Activated T-helper 1 cell treated with anti-CD3 and anti-CD28 coated beads, Interleukin-12 subunit alpha, Interleukin-12 subunit beta, Interleukin-2, Interleukin-4 antibody, amounts not matched to agents 30 ng/mL and 10 ng/mL and 1 ng/mL, durations not matched to agents 14 hours and 24 hours and 36 hours (primary cell): ENCODE data around the gene RERE. TPM values are rescaled to one million over a fixed set of nuclear protein-coding genes. Genes with fewer than 3 reads are reported as not detected.
"Not testable (repeated sequence)": the region's sequence is repeated elsewhere in the genome, so short reads cannot be mapped to it uniquely, and the experiment has no call there.

Experiments used
- DNase-seq: peaks from one replicate; pipeline ENCODE4 v3.0.0; 2021; ENCODE audit warnings: low spot score
- H3K27ac Mint-ChIP-seq: one replicate; pipeline ENCODE4 v1.8.0; 2021; ENCODE audit warnings: mild to moderate bottlenecking, mixed read lengths
- H3K27me3 Mint-ChIP-seq: one replicate; pipeline ENCODE4 v1.8.0; 2022; ENCODE audit warnings: mild to moderate bottlenecking, moderate library complexity, mixed read lengths; ENCODE audit not compliant: insufficient read depth
- H3K36me3 Mint-ChIP-seq: one replicate; pipeline ENCODE4 v1.8.0; 2021; ENCODE audit warnings: low read depth, mixed read lengths
- H3K4me1 Mint-ChIP-seq: one replicate; pipeline ENCODE4 v1.8.0; 2021; ENCODE audit warnings: low read depth, mixed read lengths
- H3K4me3 Mint-ChIP-seq: one replicate; pipeline ENCODE4 v1.8.0; 2021; ENCODE audit warnings: mild to moderate bottlenecking, moderate library complexity, mixed read lengths
- H3K9me3 Mint-ChIP-seq: one replicate; pipeline ENCODE4 v1.8.0; 2021; ENCODE audit warnings: mixed read lengths
- intact Hi-C: fragments of 100-400 bp; cut with micrococcal nuclease; formaldehyde crosslinking; loops from one replicate; pipeline ENCODE4 v1.15.1; 2024
- total RNA-seq: library from RNA; stranded (reverse); gene quantifications from 2 replicates; pipeline ENCODE4 v1.2.3, GENCODE V29; 2022

RERE gene
- total RNA-seq, 1 donor from 2014 or later, result 82.0 TPM

GRCh38 chr1:8619917-8620502, 197.4 kb downstream of the RERE start:
- DNase-seq, H3K27ac Mint-ChIP-seq, H3K27me3 Mint-ChIP-seq, H3K36me3 Mint-ChIP-seq, H3K9me3 Mint-ChIP-seq, intact Hi-C loops, H3K4me3 Mint-ChIP-seq: not testable (repeated sequence)
- peaks cover 35% of the 10 kb centered on the region for H3K4me1 Mint-ChIP-seq

- intact Hi-C loops, H3K4me3 Mint-ChIP-seq, H3K27ac Mint-ChIP-seq, DNase-seq, H3K36me3 Mint-ChIP-seq, H3K27me3 Mint-ChIP-seq, H3K9me3 Mint-ChIP-seq: not testable (repeated sequence)
- H3K4me1 Mint-ChIP-seq, result peaks cover 31% of the 10 kb centered on the region
Observed at GRCh38 chr1:8619419-8619818, 198.0 kb downstream of the RERE start.

GRCh38 chr1:8616791-8617190, 200.6 kb downstream of the RERE start:
- H3K4me3 Mint-ChIP-seq, H3K27me3 Mint-ChIP-seq, intact Hi-C loops, H3K27ac Mint-ChIP-seq, DNase-seq, H3K9me3 Mint-ChIP-seq: not testable (repeated sequence)
- Mint-ChIP-seq H3K36me3 (peaks cover 15% of the 10 kb centered on the region), H3K4me1 (peaks cover 27% of the 10 kb centered on the region)

GRCh38 chr1:8611634-8612515, 205.6 kb downstream of the RERE start:
- intact Hi-C loops, H3K27ac Mint-ChIP-seq, H3K4me3 Mint-ChIP-seq, H3K9me3 Mint-ChIP-seq, DNase-seq, H3K27me3 Mint-ChIP-seq: not testable (repeated sequence)
- H3K36me3 Mint-ChIP-seq, result peaks cover 19% of the 10 kb centered on the region
- peaks cover 15% of the 10 kb centered on the region for H3K4me1 Mint-ChIP-seq

- no peak for DNase-seq
- Mint-ChIP-seq H3K4me1 (peaks cover 34% of the 10 kb centered on the region), H3K36me3 (peaks cover 13% of the 10 kb centered on the region), H3K27me3 (no peaks in the 10 kb centered on the region), H3K9me3 (no peaks in the 10 kb centered on the region), H3K4me3 (no peak overlapping the region), H3K27ac (no peak overlapping the region)
- intact Hi-C loops, result no loop called here
Observed at GRCh38 chr1:8607906-8608305, 209.5 kb downstream of the RERE start.

GRCh38 chr1:8604041-8604945, 213.1 kb downstream of the RERE start:
- peak; percentile 34 for DNase-seq
- H3K36me3 Mint-ChIP-seq, result peaks cover 12% of the 10 kb centered on the region
- intact Hi-C loops, result loop anchor here (1.0 to 5.0 kb wide), 12 partner anchors 19 to 508 kb away; partner anchors contain the start of gene ENO1
- H3K9me3 Mint-ChIP-seq, result no peaks in the 10 kb centered on the region
- H3K27ac Mint-ChIP-seq, result peak overlapping the region; percentile 94
- H3K4me3 Mint-ChIP-seq, result peak overlapping the region; percentile 61
- H3K27me3 Mint-ChIP-seq, result no peaks in the 10 kb centered on the region
- H3K4me1 Mint-ChIP-seq, result peaks cover 48% of the 10 kb centered on the region

- intact Hi-C loops, result loop anchor here (5.0 kb wide), 1 partner anchor 339 kb away; no protein-coding TSS in a partner anchor
- H3K27ac Mint-ChIP-seq, result peak overlapping the region; percentile 50
- peaks cover 49% of the 10 kb centered on the region for H3K4me1 Mint-ChIP-seq
- H3K9me3 Mint-ChIP-seq, result no peaks in the 10 kb centered on the region
- no peak overlapping the region for H3K4me3 Mint-ChIP-seq
- no peak for DNase-seq
- H3K27me3 Mint-ChIP-seq, result no peaks in the 10 kb centered on the region
- peaks cover 11% of the 10 kb centered on the region for H3K36me3 Mint-ChIP-seq
Observed at GRCh38 chr1:8603220-8603616, 214.2 kb downstream of the RERE start.

- intact Hi-C loops, result loop anchor here (5.0 kb wide), 1 partner anchor 340 kb away; no protein-coding TSS in a partner anchor
- Mint-ChIP-seq H3K9me3 (no peaks in the 10 kb centered on the region), H3K27me3 (no peaks in the 10 kb centered on the region), H3K36me3 (peaks cover 11% of the 10 kb centered on the region), H3K27ac (peak overlapping the region; percentile 50), H3K4me1 (peaks cover 49% of the 10 kb centered on the region), H3K4me3 (peak overlapping the region; percentile 55)
- no peak for DNase-seq
Observed at GRCh38 chr1:8602471-8603219, 214.8 kb downstream of the RERE start.

GRCh38 chr1:8600336-8600735, 217.1 kb downstream of the RERE start:
- Mint-ChIP-seq H3K27ac (no peak overlapping the region), H3K4me3 (no peak overlapping the region), H3K9me3 (no peaks in the 10 kb centered on the region), H3K27me3 (no peaks in the 10 kb centered on the region), H3K36me3 (peaks cover 11% of the 10 kb centered on the region), H3K4me1 (peaks cover 60% of the 10 kb centered on the region)
- DNase-seq, result no peak
- intact Hi-C loops, result loop anchor here (5.0 kb wide), 1 partner anchor 342 kb away; no protein-coding TSS in a partner anchor

- Mint-ChIP-seq H3K4me3 (no peak overlapping the region), H3K36me3 (peaks cover 11% of the 10 kb centered on the region), H3K27me3 (no peaks in the 10 kb centered on the region), H3K4me1 (peaks cover 55% of the 10 kb centered on the region), H3K9me3 (no peaks in the 10 kb centered on the region), H3K27ac (no peak overlapping the region)
- intact Hi-C loops, result loop anchor here (5.0 kb wide), 1 partner anchor 343 kb away; no protein-coding TSS in a partner anchor
- DNase-seq, result no peak
Observed at GRCh38 chr1:8599646-8600212, 217.7 kb downstream of the RERE start.

GRCh38 chr1:8598783-8599182, 218.7 kb downstream of the RERE start:
- intact Hi-C loops, result no loop called here
- H3K4me1 Mint-ChIP-seq, result peaks cover 45% of the 10 kb centered on the region
- no peak for DNase-seq
- no peaks in the 10 kb centered on the region for H3K27me3 Mint-ChIP-seq
- no peak overlapping the region for H3K4me3 Mint-ChIP-seq
- H3K9me3 Mint-ChIP-seq, result no peaks in the 10 kb centered on the region
- no peak overlapping the region for H3K27ac Mint-ChIP-seq
- peaks cover 12% of the 10 kb centered on the region for H3K36me3 Mint-ChIP-seq
